Esophagus squamous epithelium (tissue), 4 donors: ENCODE results near the gene FUT7.
"Not testable (repeated sequence)": the region's sequence is repeated elsewhere in the genome, so short reads cannot be mapped to it uniquely, and the experiment has no call there.

Experiments used
- CTCF ChIP-seq, 6 experiments: fragments of 450-650 bp in 4 of 6; fragments of 200-600 bp in 2 of 6; sonication (generic) in 2 of 6; IDR thresholded peaks; one replicate each; pipeline ENCODE4 v1.5.1; 2016 to 2019; ENCODE audit warnings: antibody characterized with exemption in 6 of 6, mild to moderate bottlenecking in 4 of 6, moderate library complexity in 4 of 6
- POLR2A ChIP-seq, 4 donors: fragments of 450-650 bp; IDR thresholded peaks; one replicate each; pipeline ENCODE4 v1.6.1; 2017; ENCODE audit warnings: antibody characterized with exemption in 4 of 4, mild to moderate bottlenecking in 4 of 4, moderate library complexity in 3 of 4

DNA sequence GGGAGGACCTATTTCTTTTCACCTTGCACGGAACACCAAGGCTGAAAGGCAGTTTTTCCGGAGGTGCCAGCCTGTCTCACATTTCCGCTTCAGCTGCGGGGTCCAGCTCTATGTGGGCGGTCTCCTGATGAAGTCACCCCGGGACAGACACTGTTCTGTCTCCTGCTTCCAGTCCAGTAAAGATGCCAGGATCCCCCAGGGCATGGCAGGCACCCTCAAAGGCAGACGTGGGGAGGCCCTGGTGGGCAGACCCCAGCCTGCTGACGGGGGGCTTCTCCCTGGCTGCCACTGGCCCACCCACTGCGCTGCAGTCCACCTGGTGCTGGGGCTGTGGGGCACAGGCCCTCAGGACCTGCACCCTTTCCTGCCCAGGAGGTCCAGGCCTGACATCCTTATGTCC is 30.9 kb upstream of the FUT7 start:
- TF ChIP-seq POLR2A, CTCF (IDR thresholded peaks at IDR 0.05): not testable (repeated sequence)
